Endometrium (tissue), 2 donors: ENCODE measurements around the gene HSD17B2.

Experiments used
- FAIRE-seq: peaks from 2 replicates; lab custom pipeline; 2012; peaks lifted over from hg19 to GRCh38; lab: Jason Lieb, UNC
- donor health status: control.
- donor health status: control.

Gene HSD17B2

DNA sequence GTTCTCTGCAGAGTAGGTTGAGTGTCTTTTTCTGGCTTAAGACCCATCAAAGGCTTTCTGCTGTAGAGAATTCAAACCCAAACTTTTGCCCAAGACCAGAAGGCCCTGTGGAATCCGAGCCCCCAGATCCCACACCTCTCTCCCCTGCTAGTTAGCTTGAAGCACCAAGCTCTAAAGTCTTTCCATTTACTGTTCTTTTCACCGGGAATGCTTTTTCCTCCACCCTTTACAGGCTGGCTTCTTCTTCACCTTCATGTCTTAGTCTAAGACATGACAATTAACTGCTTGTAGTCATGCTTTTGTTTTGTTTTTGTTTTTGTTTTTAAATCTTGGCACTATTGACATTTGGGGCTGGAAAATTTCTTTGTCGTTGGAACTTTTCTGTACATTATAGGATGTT, 15.5 kb downstream of the HSD17B2 start:
- no peak for FAIRE-seq

DNA sequence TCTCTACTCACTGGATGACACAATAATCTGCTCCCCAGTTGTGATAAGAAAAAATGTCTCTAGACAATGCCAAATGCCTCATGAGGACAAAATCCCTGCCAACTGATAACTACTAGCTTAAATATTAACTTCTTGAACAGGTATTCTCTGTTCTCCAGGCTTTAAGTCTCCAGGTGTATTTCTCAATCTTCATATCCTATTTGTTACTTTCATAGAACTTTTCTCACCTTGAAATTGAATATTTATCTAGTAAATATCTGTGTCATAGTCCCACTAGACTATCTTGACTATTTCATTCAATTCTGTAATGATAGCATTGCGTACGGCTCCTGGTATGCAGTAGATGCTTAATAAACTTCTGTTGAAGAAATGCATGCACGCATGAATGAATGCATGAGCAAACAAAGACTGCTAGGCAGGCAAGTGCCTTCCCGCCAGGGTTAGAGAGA, 15.9 kb downstream of the HSD17B2 start:
- FAIRE-seq: no peak

DNA sequence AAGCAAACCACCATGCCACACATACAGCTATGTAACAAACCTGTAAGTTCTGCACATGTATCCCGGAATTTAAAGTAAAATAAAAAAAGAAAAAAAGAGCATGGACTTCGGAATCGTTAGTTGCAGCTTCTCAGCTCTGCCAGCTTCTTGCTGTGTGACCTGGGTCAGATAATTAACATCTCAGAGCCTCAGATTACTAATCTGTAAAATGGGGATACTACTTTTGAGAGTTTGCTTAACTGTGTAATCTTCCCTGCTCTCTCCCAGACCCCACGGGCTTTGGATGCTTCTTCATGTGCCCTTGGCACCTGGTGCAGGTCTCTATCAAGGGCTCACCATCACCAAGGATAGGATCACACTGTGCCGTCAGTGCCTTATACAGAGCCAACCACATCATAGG, 16.6 kb downstream of the HSD17B2 start:
- FAIRE-seq: no peak

DNA sequence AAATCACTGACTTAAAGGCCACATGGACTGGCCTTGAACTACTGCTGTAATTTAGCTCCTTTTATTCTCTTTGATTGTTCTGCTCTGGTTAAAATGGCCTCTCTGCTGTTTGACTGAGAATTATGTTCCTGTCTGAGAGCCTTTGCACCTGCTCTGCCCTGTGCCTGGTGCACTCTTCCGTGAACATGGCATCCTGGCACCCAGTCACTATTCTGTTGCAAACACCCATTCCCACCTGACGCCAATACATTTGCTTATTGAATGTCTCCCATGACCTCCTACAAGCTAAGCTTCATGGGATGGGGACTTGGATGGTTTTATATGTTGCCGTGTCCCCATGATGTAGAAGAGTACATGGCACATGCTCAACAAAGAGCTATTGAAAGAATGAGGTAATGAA, 20.1 kb downstream of the HSD17B2 start:
- FAIRE-seq: no peak

DNA sequence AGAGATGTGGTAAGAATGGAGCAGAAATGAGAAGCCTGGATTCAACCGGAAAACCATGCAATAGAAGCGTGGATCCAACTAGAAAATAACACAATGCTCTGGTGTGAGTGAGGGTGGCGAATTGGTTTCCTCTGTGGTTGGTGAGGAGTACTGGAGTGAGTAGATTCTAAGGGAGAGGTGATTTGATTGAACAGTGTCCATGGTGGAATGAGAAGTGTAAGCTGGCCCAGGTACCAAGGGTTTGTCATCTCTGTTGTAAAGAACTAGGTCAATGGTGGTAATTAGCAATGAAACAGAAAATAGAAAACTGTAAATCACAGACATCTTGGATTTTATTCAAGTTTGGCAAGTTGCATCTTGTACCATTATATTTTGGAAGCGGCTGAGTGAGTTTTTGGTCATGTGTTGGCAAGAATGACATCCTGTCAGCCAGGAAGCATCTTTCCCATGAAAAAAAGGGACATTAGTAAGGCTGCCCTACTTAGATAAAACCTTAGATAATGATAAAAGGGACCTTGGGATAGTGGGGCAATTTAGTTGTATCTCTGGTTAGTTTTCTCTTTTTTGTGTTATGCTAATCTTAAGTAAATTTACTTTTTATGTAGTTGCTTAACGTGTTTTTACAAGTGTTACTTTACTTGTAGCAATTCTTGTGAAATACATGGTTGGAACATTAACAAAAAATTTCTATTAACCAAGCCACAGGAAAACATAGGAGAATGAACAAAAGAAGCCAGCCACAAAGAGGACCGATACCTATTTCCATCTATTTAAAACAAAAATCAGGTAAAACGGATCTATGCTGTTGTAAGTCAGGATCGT, 20.9 kb downstream of the HSD17B2 start:
- no peak for FAIRE-seq

DNA sequence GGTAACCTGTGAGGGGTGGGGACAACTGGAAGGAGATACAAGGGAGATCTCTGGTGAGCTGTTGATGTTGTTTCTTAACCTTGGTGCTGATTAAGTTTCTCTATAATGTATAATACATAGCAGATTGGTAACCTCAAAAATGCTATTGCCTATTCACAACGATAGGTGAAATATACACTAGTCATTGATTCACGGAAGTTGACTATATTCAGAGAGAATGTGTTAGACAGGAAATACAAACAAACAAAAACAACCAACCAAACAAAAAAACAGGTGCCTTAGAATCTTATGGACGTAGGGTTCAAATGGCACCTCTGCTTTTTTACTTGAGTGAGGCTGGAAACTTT, 21.5 kb downstream of the HSD17B2 start:
- FAIRE-seq: no peak

DNA sequence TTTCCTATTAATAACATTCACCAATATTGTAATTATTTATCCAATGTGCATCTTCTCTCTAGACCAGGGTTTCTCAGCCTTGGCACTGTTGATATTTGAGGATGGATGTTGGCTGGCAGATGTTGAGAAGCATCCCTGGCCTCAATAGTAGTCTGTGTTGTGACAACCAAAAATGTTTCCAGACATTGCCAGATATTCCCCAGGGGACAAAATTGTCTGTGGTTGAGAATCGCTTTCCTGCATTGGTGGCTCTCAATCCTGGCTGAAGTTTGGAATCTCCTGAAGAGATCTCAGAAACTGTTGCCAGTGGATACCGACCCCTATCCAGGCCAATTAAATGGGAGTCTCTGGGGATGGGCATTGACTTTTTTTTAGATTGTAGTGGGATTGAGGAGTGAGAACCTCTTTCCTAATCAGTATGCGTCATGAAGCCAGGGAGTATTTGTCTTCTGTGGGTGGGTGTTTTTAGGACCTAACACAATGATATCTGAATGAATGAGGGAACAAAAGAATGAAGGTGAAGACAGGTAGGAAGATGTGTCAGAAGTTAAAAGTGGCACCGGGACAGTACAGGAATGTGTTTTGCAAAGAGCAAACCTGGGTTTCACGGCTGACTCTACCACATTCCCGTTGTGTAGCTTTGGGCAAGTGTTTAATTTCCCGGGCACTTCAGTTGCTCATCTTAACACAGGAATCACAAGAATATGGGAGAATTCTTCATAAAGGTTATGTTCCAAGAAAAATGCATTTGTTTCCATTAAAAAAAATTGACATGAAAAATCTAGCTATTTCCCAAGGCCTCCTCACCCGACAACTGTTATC, 24.3 kb downstream of the HSD17B2 start:
- FAIRE-seq: no peak

DNA sequence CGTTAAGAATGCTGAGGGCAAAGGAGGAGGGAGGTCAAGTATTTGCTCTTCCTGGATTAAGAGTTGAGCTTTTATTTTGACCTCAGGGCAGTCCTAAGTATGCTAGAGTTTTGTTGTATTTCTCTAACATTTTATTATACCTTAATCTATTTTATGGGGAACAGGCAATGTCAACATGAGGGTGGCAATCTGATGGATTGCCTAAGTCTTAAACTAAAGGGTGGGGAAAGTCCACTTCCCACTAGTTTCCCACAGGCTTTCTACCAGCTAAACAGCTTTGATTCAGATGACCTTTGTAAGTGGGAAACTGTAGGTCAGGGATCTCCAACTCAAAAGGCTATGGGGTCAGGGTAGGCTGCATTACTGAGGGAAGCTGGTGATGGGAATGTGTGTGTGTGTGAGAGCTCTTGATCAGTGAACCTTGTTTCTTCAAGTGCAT, 24.9 kb downstream of the HSD17B2 start:
- FAIRE-seq: no peak

DNA sequence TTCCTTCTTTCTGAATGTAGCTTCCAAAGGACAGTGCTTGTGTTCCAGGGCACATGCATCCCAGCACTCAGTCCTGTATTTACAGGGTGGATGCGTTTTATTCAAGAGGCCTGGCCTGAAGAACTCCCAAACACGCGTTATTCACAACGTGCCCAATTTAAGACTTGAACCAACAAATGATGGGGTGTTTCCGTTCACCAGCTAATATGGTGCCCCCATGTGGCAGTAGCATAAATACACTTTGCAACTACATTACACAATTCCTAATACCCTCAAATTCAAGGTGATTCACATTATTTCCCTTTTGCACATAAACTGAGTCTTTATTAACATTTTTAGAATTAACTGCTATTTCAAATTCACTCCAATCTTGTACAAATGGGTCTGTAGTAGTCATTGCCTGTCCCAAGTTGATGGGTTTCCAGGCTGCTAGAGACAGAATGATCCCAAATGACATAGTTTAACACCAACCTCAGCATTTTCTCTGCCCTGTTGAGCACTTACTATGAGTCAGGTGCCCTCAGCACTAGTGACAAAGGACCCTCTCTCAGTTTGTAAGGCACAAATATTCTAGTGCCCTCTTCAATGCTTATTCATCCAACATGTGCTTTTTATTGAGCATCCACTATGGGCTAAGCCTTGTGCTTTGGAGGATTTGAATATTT, 26.9 kb downstream of the HSD17B2 start:
- no peak for FAIRE-seq

DNA sequence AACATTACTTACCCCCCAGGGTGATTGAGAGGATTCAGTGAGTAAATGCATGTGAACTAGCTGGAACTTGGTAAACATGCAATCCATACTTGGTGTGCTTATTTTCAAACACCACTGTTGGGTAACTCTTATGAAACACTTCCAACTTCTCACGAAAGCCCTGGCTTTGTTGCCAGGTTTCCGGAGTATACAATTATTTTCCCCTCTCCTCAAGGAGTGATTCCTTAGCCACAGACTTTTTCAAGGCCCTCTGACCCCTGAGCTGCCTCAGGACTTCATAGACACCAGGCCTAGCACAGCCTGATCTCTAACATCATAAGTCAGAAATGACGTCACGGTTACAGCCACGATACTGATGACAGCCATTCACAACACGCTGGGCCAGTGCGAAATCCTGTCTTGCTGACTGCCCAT, 27.6 kb downstream of the HSD17B2 start:
- FAIRE-seq: no peak

DNA sequence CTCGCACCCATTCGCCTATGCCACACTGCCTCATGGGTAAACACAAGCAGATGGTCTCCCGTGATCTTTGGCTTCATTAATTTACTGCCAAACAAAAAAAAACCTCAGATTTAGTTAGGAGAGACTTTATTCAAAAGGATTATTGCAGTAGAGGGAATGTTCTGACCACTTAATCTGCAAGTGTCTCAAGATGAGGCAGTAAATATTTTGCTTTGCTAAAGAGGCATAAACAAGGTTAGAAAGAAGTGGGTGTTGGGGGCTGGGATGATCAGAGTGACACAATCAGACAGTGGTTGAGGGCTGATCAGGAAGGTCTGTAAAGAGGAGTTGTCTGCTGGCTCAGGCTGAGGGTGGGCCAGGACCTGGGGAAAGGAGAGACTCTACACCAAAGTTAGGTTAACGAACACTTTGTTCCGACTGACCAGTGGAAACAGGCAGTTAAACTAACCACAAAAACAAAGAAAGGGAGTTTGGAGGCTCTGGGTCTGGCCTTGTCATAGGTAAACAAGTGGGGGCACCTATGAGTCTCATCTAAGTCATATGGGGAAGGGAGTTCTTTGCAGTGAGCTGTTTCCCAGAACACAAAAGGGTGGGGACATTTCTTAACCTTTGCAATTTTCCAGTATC, 28.5 kb downstream of the HSD17B2 start:
- no peak for FAIRE-seq

DNA sequence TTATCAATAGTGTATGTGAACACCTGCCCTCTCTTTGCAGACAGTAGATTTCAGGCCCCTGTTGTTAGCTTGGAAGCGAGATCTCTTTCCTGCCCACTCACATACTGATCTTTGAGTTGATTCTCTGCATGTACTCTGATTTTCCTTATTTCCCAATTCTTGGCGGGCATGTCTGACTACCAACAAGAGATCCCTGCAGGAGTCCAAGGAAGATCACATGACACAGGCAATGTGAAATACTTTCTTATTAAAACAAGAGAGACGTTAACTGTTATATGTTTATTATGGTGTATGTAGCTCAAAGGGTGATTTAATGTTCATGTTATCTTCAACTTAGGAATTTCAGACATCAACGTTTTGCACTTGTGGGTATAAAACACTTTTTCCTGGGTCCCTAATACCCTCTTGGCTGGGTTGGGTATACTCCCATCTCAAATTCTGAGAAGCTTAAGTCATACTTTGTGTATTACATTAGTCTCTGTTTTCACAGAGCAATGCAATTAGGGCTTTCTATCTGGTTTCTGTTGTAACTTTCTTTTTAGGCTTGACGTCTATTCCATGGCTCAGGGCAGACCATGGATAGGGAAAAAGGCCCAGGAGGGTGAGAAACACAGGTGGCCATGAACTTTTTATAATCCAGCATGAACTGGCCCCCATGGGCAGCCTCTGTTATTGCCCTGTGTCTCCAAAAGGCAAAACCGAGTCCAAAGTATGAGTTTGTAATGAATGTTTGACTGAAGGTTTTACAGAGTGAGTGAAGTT, 32.2 kb downstream of the HSD17B2 start:
- no peak for FAIRE-seq

DNA sequence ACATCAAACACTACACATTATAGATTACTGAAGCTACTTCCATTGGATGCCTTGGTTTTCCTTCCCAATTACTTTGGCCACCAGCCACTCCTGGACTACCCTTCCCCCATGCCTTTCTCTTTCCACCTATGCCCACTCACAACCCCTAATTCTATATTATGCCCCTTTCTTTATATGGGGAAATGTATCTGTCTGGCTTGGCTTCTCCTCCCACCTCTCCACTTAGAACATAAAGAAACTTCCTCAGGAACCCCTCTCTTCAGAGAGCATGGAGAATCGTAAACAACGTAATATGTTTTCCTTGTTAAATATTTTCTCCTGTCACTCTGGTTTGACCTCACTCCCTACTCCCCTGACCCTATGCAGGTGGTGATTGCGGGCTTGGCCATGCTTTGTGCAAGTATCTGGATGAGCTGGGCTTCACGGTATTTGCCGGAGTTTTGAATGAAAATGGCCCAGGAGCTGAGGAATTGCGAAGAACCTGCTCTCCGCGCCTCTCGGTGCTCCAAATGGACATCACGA, 32.8 kb downstream of the HSD17B2 start:
- no peak for FAIRE-seq

DNA sequence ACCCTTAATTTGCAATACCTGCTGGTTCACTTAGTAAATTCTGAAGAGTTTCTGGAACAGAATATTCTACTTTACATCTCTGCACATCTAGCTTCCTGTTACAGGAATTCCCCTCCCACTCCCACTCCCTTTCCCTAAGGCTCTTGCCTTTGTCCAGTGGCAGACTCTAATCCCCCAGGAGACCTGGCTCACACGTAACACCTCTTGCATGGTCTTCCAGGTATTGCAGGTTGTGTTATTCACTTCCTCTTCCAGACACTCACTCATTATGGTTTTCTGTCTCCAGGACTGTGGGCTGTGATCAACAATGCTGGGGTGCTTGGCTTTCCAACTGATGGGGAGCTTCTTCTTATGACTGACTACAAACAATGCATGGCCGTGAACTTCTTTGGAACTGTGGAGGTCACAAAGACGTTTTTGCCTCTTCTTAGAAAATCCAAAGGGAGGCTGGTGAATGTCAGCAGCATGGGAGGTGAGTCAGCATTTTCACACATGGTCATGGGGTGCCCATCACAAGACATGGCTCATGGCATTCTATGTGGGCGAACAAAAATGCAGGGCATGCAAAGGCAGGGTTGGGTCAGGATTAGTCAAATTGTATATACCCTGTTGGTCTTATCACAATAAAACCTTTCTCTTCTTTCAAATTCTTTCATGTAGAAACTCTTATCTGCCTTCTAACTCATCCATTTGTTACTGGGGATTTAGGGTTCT, 35.8 kb downstream of the HSD17B2 start:
- FAIRE-seq: no peak

DNA sequence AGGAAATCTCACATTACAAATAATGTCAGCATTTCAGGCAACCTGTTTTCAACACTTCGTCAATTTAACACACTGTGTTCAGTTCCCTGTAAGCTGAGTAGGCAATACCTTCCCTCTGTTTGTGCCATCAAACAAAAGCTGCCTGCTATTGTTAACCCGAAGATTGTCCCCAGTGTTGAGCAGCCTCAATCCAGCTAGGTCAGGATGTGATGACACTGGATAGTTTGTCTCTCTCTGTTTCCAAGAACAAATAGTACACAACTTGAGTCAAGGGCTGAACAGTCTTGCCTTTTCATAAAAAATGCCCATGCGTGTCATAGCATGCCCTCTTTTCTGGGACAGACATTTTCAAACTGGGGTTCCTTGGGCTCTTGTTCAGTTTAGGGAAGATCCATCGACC, 36.4 kb downstream of the HSD17B2 start:
- no peak for FAIRE-seq

DNA sequence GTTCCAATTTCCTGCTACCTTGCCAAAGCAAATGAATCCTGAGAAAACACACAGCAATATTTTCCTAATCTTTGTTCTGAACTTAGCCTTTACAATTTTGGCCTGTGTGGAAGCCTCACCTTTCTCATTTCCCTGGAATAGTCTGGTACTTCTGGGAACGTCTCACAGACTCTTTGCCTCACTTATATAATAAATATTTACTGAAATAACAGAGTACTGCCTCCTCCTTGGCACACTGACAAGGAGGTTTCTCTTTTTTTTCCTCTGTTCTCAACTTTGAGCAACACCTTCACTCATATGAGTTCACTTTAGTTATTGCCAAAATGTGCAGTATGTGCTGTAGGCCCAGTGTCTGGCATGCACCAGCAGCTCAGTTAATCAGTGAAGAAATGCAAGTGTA, 37.3 kb downstream of the HSD17B2 start:
- FAIRE-seq: no peak

DNA sequence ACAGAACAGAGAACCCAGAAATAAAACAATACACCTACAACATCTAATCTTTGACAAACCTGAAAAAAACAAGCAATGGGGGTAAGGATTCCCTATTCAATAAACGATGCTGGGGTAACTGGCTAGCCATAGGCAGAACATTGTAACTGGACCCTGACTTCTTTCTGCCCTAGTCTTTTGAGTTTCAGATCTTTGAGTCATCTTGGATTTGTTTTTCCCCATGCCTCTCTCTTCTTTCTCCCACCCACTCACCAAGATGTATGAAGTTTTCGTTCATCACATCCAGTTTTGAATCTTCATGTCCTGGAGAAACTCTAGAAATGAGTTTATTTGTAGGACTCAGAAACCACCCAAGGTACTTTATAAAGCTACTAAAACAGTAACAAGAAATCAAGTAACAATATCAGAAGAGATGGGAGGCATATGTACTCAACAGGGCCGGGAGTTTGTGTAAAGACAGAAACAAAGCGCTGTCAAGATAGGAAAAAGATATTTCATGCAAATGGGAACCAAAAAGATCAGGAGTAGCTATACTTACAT, 39.0 kb downstream of the HSD17B2 start:
- no peak for FAIRE-seq

DNA sequence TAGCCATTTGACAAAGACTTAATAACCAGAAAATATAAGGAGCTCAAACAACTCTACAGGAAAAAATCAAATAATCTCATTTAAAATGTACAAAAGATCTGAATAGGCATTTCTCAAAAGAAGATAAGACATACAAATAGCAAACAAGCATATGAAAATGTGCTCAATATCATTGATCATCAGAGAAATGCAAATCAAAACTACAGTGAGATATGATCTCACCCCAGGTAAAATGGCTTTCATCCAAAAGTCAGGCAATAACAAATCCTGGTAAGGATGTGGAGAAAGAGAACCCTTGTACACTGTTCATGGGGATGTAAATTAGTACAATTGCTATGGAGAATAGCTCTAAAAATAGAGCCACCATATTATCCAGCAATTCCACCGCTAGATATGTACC, 43.1 kb downstream of the HSD17B2 start:
- no peak for FAIRE-seq

DNA sequence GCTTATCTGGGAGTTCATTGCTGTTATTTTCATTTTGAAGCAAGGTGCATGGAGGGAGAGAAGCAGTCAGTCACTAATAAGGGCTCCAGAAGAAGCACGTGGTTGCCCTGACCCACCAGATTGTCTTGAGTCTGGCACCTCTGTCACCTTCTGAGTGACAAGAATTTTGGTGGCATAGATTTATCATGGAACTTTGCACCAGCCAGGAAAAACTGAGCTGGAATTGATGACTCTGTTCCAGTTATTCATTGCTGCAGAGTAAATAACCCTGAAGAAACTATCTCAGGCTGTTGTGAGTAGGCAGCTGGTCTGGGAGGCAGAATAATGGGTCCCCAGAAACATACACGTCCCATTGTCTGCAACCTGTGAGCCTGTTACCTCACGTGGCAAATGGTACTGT, 44.8 kb downstream of the HSD17B2 start:
- FAIRE-seq: no peak

DNA sequence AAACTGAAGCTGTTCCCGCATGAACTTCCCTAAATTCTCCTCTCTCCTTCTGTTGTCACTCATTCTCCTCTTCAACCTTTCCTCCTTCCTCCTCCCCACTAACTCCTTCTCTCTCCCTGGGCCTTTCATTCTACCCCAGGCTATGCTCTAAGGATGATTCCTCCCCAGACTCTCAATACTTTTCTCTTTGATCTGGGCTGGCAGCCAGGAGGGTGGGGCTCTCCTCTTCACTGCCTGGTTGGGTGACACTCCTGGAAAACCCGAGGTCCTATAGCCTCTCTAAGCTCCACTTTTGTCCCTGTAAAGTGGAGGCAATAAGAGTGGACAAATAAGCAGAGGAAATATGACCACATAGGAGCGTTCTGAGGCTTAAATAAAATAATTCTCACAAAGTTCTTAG, 46.2 kb downstream of the HSD17B2 start:
- no peak for FAIRE-seq

DNA sequence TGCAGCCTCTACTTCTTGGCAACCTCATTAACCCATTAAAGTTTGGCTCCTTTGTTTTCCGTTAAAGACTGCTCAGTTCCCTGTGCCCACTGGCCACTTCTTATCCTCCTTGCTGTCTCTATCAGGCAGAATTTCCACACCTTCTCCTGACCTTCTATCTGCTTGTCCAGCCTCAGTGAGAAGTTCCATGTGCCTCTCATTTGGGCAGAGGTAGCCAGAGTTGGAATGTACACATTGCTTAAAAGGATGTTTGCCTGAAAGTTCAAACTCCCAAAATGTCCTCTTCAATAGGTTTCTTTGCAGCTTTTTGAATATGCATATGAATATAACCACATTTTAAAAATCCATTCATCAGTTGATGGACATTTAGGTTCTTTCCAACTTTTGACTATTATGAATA, 47.0 kb downstream of the HSD17B2 start:
- FAIRE-seq: no peak
